NCI-H345 (cell line): ENCODE measurements around the gene TMEM185B.

Experiments
- DNase-seq: peaks from one replicate; lab custom pipeline; 2025; lab: John Stamatoyannopoulos, UW

The TMEM185B gene

DNA sequence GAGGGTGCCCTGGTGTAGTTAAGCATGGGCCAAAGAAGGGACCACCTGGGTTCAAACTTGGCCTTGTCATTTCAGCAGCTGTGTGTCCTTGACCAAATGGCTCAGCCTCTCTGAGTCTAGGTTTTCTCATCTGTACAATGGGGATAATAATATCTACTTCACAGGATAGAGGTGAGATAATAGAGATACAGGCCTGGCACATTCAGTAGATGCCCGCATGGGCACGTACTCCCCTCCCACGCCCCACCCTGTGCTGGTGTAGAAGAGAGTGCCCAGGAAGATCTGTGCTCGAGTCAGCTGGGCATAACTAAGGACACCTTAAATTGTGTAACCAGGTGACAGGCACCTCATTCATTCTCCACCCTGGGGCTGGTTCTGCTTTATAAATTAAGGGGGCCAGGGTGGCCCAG, 8.4 kb upstream of the TMEM185B start:
- no peak for DNase-seq

DNA sequence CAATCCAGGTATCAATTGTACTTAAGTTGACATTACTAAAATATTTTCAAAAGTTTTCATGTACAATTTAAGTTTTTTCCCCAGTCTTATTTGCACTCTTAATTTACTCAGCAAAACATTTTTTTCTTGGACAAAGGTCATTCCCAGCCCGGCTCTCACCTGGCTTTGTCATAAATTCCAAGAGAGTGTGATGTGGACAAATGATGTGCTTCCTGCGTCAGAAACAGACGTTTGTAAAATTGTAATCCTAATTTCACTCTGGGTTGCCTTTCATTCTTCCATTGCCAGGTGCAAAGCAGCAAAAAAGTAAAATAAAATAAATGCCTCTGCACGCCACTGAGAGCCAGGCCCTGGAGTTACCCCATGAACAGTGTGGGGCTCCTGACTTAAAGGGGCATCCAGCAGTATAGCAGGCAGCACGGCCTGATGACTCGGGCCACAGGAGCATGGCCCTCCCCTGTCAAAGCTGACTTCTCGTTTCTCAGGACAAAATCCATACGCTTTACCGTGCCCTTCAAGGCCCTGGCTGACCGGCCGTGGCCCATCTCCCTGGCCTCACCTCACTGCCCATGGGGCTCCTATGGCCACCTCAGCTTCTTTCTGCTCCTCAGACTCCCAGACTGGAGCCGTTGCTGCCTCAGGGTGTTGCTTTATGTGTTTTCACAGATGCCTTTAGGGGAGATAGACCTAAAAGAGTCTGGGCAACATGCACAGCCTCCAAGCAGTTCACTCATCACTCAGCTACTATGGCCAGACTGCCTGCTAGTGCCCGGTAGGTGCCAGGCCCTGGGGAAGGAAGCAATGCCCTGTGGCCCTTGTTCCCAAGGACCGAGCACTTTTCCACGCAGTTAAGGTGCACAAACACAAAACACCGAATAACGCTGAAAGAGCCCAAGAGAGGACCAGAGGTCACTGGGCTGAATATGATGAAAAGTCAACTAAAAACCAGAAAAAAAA, 7.6 kb upstream of the TMEM185B start:
- no peak for DNase-seq

DNA sequence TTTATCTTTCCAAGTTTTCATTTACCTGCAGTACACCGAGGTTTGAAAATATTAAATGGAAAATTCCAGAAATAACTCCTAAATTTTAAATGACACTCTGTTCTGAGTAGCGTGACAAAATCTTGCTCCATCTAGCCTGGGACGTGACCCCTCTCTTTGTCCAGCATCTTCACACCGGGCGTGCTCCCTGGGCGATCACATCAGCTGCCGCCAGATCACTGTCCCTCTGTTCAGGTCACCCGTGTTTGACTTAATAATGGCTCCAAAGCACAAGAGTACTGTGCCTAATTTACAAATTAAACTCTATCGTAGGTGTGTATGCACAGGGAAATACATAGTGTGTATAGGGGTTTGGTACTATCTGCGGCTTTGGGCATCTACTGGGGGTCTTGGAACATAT, 6.1 kb upstream of the TMEM185B start:
- DNase-seq = no peak

DNA sequence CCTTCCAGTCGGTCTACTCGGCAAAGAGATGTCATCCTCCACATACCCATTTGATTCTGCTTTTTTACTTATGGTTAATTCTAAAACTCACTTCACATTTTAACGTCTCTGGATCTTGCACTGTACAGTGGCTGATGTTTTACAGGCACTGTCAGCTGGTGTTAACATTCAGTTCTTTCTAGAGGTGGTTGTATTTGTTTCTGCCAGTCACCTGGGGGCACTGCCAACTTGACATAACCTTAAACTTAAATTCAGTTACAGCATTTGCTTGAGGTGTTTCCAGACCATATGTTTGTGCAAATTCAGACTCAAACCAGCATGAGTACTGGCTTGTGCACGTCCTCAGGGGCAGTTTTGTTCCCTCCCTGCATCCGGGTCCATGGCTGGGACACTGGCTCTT, 5.3 kb upstream of the TMEM185B start:
- no peak for DNase-seq

DNA sequence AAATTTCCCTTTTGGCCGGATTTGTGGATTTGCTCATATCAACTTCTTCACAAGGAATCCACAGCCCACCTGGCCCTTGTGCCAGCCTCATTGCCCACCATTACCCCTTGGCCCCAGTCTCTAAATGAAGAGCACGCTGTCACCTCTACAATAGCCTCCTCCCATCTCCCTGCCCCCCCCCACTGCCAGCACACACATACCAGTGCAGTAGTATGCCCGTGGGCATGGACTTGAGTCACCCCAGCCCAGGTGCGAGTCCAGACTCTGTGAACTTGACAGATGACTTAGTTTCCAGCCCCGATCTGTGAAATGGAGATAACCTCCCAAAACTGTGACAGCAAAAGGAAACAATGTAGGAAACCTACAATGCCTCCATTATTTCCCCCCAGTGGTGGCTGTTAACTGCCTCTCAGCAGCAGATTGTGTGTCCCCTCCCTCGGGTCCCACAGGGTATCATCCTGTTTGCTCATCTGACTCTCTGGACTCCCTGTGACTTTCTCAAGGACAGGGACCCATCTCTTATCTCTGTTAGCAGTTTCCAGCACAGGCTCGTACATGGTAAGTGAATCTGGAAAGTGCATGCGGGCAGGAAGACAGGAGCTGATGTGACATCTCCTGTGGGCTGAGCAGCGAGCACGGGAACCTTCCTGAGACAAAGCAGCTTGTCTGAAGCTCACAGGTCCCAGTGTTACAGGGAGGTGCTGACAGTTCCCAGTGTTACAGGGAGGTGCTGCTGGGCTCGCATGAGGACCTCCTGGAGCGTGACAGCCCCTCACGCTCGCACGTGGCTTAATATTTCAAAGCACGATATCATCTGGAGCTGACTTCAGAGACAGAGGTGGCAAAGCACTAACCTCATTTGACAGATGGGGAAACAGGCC, 4.2 kb upstream of the TMEM185B start:
- DNase-seq = no peak

DNA sequence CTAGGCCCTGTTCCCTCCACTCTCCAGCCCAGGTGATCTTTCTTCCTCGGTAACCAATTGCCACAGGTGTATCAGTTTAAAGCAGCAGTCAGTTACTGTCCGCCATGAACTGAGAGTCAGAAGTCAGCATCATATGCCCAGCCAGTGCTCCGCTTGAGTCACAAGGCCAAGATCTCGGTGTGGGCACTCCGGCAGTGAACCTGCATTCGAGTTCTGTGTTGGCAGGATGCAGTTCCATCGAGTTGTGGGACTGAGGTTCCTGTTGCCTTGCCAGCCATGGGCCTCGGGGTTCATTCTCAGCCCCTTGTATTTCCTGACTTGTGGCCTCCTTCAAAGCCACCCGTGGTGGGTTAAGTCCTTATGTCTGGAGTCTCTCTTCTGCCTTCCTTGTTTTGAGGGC, 3.1 kb upstream of the TMEM185B start:
- no peak for DNase-seq

DNA sequence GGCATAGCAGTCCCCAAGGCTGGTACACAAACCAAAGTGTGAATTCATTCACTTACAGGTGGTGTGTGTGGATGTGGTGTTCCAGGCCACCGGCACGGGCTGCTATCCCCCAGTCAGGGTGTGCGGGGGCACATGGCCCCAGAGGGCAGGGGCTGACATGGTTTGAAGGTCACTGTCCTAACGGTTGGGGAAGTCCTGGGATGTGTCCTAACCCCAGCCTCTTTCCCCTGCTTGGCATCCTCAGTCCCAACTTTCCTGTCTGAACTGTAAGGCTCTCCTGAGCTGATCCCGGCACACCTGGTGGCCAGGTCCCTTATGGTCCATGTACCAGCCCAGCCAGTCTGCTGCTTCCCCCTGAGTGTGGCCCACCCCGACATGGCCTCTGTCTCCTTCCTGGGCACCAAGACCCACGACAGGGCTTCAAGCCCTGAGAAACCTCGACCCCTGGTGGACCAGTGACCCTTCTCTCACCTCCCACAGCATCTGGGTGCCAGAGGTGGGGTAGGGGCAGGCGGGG, 2.4 kb upstream of the TMEM185B start:
- DNase-seq = no peak

DNA sequence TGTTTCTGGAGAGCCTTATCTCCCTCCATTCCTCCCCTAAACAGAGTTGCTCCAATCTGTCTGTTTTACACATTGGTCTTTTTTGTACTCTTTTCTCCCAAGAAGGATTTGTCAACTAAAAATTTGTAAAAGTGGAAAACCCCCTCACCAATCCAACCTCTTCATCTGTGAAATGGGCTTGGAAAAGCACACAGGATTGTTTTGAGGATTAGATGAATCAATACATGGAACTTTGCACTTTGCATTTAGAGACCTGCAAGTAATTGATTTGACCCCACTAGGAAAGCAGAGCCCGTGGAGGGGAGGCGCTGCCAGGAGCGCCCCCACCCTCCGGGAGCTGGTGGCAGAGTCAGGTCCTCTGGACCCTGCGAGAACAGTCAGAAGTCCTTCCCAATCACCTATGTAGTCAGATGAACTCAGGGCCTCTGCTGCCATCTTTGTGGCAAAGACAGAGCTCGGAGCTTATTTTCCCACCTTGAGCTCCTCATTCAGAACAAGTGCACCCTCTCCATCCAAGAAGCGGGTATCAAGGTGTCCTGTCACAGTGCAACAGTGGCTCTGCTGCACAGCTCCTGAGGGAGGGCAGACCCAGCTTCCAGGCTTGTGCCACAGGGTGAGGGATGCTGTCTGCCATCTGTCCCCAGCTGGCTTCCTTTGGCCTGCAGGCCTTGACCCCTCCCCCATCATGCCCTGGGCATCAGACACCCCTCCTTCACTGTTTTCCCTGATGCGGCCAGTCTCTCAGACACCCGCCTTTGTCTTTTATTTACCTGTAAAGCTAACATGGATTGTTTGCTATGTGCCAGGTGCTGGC, 1.7 kb upstream of the TMEM185B start:
- DNase-seq = peak; percentile 68

DNA sequence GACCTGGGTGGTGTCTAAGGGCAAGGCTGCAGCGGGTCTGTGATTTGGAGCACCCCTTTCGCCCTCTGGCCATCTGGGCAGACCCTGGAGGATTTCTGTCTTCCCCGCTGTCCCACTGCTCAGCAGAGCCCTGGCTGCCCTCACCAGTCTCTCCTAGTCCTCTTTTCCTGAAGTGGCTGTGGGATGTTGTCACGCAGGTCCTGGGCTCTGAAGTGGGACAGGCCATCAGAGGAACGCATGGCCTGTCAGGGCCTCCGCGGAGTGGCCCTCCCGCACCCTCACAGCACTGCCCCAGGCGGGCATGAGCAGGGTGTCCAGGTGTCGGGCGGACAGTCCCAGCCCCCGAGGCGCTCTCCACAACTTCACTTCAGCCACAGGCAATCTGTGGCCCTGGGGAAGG, 1.1 kb upstream of the TMEM185B start:
- DNase-seq = peak; percentile 7

DNA sequence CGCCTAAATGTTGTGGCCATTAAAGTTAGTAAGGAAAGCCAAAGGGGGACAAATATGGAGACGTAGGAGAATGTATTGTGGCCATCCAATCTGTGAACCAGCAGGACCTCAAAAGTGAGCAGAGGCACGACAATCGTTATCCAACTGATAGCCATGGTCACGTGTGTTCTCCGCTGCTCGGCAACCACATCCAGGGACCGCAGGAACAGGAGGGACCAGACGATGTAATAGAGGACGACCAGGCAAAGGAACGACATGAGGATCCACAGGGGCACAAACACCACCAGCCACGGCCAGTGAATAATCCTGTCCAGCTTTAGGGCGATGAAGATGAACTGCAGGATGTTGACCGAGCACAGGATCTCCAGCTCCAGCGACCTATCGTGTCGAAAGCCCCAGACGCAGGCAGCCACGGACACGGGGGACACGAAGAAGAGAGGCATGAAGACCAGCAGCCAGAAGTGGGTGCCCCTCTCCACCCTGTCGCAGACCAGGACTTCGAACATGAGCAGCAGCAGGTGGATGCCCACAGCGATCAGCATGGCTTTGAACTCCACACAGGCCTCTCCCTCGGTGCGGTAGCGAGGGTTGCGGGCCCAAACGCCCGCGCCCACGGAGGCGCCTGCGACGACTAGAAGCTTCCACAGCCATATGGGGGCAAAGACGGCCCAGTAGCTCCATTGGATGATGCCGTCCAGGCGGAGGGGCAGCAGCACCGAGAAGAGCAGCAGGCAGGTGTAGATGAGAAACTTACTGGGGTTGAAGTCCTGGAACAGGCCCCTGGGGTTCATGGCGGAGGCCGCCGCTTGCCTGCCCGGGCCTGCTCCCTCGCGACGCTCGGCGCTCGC, 790 bp downstream of the TMEM185B start:
- DNase-seq = no peak

DNA sequence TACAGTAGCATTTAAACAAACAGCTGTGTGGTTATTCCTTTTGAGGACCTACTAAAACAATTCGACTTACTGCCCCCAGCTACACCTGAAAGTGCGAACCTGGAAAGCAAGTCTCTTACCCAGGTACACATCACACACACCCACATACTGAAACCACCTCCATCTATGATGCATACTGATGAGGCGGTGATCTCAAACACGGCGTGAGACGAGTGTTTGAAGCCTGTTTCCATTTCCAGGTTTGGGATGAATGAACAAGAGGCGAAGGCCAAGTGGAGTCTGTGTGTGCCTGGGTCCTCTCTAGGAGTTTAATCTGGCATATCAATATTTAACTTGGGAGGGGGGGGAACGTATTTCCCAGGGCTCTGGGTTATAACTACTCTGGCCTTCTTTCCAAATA, 1.6 kb downstream of the TMEM185B start:
- DNase-seq = no peak

DNA sequence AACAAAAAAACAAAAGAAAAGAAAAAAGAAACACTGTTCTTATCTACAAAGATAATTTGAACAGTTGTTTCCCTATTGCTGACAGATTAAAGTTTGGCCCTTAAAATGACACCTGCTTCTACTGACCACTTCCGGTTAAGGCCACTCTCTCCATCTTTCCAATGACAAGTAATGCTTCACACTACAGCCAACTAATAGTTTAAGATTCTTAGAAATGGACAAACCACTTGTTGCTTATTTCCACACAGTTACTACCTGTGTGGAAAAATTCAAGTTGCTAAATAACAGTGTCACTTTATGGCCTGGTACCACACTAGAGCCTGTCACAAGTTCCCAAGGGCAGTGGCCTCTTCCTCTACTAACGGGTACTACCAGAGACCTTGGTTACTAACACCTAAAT, 2.4 kb downstream of the TMEM185B start:
- DNase-seq = no peak

DNA sequence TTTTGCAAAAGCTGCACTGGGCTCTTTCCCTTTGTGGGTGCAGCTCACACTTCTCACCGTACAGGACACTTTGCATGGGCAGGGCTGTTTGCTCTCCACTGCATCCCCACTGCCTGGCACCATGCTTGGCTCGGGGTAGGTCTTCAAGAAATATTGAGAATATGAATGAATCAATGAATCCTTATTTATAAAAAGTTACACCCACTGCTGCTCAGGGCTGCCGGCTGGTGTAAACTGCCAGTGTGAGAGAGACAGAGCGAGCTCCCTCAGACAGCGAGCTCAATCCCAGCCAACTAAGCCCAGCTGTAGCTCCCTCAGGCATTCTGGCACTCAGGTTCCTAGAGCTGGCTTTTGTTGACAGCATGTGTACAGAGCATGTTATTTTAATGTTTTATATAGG, 3.4 kb downstream of the TMEM185B start:
- no peak for DNase-seq

DNA sequence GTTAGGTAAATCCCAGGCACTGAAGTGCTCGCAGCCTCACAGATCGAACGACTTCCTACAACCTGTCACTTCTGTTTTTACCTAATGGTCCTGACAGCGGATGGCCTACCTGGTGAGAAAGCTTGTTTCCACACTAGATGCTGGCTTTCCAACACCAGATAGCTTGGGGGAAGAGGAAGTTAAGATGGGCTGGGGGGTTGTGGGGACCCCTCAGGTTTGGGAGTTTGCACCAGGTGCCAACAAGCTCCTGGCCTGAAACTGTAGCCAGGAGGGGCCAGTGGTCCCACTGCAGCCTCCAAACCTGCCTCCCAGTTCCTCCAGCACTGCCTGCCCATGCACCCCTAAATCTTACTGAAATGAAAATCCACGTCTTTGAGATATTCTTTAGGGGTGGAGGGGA, 3.9 kb downstream of the TMEM185B start:
- DNase-seq = no peak

DNA sequence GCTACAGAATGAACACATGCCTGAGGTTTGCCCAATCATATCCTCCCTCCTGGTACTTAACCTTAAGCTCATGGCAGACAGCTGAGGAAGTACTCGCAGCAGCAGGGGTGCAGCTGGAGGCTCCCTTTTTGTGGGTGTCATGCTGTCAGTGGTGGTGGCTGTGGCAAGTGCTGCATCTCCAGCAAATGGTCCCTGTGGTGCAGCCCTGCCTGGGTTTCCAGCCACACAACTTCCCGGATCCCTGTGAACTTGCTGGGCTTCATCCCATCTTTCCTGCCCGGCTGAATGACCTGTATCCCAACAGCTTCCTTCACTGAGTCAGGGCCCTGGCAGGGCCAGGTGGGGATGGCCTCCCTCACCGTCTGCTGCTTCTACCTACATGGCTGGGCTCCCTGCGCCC, 5.0 kb downstream of the TMEM185B start:
- DNase-seq = no peak

DNA sequence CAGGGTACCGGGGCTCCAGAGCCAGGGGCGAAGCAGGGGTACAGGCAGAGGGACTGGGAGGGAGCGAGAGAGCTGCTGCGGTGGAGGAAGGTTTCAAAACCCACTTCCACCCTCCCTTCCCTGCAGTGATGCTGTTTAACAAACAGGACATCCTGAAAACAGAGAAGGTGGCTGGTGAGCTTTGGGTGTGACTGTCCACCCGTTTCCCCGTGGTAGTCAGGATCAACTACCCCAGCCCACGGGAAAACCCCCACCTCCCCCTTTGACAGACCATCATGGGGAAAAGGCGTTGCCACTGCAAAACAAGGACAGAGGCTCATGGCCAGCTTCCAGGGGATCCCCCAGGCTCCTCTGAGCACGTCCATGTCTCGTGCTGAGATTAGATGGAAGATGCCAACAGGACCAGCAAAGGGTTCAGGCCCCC, 12.9 kb downstream of the TMEM185B start:
- no peak for DNase-seq

DNA sequence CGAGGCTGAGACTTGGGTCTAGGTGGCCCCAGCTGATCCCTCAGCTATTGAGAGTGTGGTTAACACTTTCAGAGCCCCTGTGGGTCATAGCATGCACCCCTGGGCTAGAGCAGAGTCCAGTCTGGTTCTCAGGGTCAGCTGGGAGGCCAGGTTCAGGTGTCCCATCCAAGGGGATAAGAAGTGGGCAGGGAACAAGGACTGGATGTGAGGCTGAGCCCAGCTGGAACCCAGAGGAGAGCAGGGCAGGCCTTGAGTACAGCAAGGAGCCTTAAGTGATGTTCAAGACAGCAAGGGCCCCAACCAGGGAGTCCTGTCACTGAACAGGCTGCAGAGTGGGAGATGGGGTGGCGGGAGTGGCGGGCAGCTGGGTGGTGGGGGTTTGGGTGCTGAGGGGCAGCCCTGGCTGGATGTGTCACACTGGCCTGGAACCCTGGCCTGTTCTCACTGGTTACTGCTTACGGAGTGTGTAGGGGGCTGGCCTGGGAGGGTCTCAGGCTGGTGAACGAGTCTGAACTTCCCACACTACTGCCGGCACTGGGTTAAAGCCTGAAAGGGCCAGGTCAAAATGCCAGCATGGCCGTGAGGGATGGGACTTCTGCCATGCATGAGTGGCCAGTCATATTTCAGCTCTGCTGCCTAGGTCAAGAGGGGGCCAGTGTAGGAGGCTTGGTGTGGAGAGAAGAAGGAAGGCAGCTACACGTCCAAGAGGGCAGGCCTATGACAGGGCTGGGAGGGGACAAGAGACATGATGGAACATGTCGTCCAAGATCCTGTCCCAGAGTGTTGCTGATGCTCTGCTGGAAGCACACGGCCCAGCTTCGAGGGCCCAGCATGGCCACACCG, 13.6 kb downstream of the TMEM185B start:
- no peak for DNase-seq

DNA sequence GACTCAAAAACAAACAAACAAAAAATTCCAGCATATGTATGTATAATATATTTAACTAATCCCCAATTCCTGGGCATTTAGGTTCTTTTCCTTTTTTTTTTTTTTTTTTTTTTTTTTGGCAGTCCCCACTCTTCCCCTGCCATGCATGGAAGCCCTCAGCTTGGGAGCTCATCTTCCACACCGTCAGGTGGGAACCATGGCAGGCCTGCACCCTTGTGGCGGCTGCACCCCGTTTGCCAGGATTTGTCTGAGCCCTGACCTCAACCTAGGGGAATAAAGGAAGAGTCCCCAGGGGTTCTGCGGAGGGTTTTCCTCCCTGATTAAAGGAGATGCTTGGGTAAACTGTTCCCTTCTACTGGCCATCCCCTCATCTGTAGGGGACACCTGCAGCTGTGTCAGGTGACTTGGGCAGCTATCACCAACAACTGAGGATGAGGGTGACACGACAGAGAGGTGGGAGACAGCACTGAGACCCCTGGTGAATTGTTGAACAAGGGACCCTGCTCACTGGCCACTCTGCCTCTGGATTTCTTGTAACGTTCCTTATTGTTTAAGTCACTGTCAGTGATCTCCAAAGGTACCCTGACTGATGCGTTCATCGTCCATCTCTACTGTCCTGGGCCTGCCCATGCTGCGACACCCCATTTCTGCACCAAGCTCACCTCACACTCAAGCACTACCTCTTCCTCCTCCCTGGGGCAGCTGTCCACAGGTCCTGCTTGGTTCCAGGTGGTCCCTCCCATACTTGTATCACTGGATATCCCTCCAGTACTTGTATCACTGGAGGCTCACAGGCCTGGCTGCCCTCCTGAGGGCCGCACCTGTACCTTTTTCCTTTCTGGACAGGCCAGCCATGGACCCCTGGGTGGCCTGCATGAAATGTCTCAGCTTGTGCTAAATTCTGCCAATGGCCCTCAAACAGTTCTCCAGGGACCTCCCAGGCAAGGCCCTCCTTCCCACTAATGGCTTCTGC, 14.5 kb downstream of the TMEM185B start:
- no peak for DNase-seq
